Body of pancreas (tissue), 4 donors: ENCODE measurements around the gene CERCAM. TPM values are rescaled to one million over a fixed set of nuclear protein-coding genes. Genes with fewer than 3 reads are reported as not detected.

Source experiments
- ATAC-seq: fragments of 150-250 bp; one replicate; pipeline ENCODE4 v1.9.1; 2016
- DNase-seq, 4 donors: peaks; one replicate each; pipeline ENCODE4 v3.0.0-alpha.2; 2019
- H3K27ac ChIP-seq, 4 donors: fragments of 200-600 bp; sonication (generic); 1 replicate in 3 of 4; 2 replicates in 1 of 4; pipeline versions ENCODE4 v1.5.1 to v1.6.1; 2016 to 2019; ENCODE audit warnings: mild to moderate bottlenecking in 1 of 4, mixed read lengths in 1 of 4, moderate library complexity in 1 of 4
- H3K27me3 ChIP-seq, 2 donors: fragments of 200-600 bp; sonication (generic); one replicate each; pipeline ENCODE4 v1.6.0; 2016; ENCODE audit warnings: mild to moderate bottlenecking in 1 of 2
- H3K36me3 ChIP-seq, 2 donors: fragments of 200-600 bp; sonication (generic); replicated peaks in 1 of 2; 2 replicates each; pipeline ENCODE4 v1.5.1; 2016; ENCODE audit warnings: low read depth in 2 of 2; ENCODE audit not compliant: insufficient read depth in 1 of 2
- H3K4me1 ChIP-seq: fragments of 200-600 bp; sonication (generic); one replicate; pipeline ENCODE4 v1.6.0; 2016
- H3K4me3 ChIP-seq, 2 donors: fragments of 200-600 bp; sonication (generic); 1 replicate in 1 of 2; 2 replicates in 1 of 2; pipeline ENCODE4 v1.5.1; 2016 to 2019
- H3K9me3 ChIP-seq, 3 donors: fragments of 200-600 bp; sonication (generic); 1 replicate in 2 of 3; 2 replicates in 1 of 3; pipeline ENCODE4 v1.5.1; 2016
- POLR2A ChIP-seq, 3 donors: fragments of 450-650 bp; IDR thresholded peaks; one replicate each; pipeline ENCODE4 v1.6.1; 2016; ENCODE audit warnings: antibody characterized with exemption in 3 of 3, mild to moderate bottlenecking in 2 of 3
- WGBS, 2 donors: methylation state at CpG; one replicate each; pipeline ENCODE4 v1.1.5; 2017; 5-methylcytosine and 5-hydroxymethylcytosine counted together
- intact Hi-C: fragments of 100-400 bp; cut with DNase I; formaldehyde crosslinking; loops from one replicate; pipeline ENCODE4 v1.15.1; 2023
- total RNA-seq, 2 donors: library from RNA; depleted of rRNA; stranded (reverse); fragments of >200 nt; gene quantifications; one replicate each; pipeline ENCODE4 v1.1.0, GENCODE V29; 2016
- TF ChIP-seq, protein P1 (sequence below), 7 experiments: fragments of 450-650 bp in 4 of 7; fragments of 200-600 bp in 3 of 7; sonication (generic) in 3 of 7; IDR thresholded peaks; one replicate each; pipeline ENCODE4 v1.5.1; 2016 to 2019; ENCODE audit warnings: antibody characterized with exemption in 7 of 7

The CERCAM gene
- total RNA-seq, 2 donors from 2014 or later = 28.0 to 42.0 TPM

DNA sequence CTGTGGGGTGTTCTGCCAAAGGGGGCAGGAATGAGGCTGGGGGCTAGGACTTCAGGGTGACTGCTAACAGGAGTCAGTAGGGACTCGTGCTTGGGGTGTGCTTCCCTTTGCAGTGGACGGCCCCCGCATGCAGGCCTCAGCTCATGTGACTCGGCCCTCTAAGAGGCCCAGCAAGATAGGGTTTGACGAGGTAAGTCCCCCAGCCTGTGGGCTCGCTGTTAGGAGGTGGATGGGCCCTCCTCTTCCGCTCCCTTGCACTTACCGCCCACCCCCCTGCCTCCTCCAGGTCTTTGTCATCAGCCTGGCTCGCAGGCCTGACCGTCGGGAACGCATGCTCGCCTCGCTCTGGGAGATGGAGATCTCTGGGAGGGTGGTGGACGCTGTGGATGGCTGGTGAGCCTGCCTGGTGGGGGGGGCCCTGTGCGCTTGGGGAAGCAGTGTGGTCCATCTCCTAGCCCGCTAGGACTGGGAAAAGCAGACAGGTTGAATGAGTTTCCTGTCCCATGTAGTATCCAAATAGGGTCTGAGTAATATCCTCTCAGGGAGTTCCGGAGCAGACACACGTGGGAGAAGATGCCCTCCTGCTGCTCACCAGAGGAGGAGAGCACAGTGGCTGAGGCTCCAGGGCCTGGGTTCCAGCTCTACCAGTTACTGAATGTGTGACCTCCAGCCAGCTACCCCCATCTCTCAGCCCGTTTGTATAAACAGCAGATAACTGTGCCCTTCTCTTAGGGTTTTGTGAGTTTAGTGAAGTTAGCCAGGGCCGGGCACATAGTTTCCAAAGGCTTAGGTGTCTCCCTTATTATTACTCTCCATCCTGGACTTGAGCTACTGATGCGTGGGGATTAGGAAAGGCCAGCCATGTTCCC is 8.2 kb downstream of the CERCAM start:
- intact Hi-C loops = no loop called here
- 83 to 91% methylated on average over 14 to 22 of the region's 22 CpGs for WGBS, 2 donors
- no peak for ATAC-seq

DNA sequence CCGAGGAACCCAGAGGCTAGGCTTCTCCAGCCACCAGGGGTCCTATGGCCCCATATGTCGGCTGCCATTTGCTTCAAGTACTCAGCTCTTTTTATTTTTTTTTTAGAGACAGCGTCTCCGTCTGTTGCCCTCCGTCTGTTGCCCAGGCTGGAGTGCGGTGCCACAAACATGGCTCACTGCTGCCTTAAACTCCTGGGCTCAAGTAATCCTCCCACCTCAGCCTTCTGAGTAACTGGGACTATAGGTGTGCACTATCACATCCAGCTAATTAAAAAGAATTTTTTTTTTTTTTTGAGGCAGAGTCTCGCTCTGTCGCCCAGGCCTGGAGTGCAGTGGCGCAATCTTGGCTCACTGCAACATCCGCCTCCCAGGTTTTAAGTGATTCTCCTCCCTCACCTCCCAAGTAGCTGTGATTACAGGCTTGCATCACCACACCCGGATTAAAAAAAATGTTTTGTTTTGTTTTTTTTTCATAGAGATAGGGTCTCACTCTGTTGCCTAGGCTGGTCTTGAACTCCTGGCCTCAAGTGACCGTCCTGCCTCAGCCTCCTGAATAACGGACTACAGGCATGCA is 8.9 kb downstream of the CERCAM start:
- WGBS, 2 donors = 90 to 96% methylated on average over 13 of the region's 13 CpGs
- H3K9me3 ChIP-seq = no peaks in the 10 kb centered on the region
- intact Hi-C loops = no loop called here
- TF ChIP-seq, protein P1, sequence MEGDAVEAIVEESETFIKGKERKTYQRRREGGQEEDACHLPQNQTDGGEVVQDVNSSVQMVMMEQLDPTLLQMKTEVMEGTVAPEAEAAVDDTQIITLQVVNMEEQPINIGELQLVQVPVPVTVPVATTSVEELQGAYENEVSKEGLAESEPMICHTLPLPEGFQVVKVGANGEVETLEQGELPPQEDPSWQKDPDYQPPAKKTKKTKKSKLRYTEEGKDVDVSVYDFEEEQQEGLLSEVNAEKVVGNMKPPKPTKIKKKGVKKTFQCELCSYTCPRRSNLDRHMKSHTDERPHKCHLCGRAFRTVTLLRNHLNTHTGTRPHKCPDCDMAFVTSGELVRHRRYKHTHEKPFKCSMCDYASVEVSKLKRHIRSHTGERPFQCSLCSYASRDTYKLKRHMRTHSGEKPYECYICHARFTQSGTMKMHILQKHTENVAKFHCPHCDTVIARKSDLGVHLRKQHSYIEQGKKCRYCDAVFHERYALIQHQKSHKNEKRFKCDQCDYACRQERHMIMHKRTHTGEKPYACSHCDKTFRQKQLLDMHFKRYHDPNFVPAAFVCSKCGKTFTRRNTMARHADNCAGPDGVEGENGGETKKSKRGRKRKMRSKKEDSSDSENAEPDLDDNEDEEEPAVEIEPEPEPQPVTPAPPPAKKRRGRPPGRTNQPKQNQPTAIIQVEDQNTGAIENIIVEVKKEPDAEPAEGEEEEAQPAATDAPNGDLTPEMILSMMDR (IDR thresholded peaks at IDR 0.05) = no peak
- no peak for TF ChIP-seq POLR2A (IDR thresholded peaks at IDR 0.05)
- H3K36me3 ChIP-seq = no peaks in the 10 kb centered on the region
- no peak overlapping the region for H3K27ac ChIP-seq
- H3K27me3 ChIP-seq = no peaks in the 10 kb centered on the region
- H3K4me3 ChIP-seq = no peak overlapping the region
- no peak for ATAC-seq
- no peak for DNase-seq
- no peaks in the 10 kb centered on the region for H3K4me1 ChIP-seq

More for the DNA sequence above, 8.2 kb downstream of the CERCAM start:
- Histone ChIP-seq H3K4me1 (no peaks in the 10 kb centered on the region), H3K36me3 (no peaks in the 10 kb centered on the region), H3K4me3 (no peak overlapping the region), H3K27ac (no peak overlapping the region), H3K9me3 (no peaks in the 10 kb centered on the region), H3K27me3 (no peaks in the 10 kb centered on the region)
- DNase-seq = no peak
- TF ChIP-seq, protein P1 (IDR thresholded peaks at IDR 0.05) = no peak
- no peak for TF ChIP-seq POLR2A (IDR thresholded peaks at IDR 0.05)

DNA sequence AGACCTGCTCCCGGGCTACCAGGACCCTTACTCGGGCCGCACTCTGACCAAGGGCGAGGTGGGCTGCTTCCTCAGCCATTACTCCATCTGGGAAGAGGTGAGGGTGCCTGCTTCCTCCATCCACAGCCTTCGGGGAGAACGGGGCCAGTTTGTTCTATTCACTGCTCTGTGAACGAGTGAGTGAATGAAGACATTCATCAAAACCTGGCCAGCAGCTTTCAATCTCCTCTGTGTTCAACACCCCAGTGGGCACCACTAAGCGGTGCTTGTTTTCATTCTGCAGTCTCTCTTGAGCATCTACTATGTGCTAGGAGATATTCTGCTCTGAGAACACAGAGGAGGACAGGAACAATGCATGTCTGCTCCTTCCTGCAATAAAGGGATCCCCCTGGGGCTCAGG is 10.6 kb downstream of the CERCAM start:
- Histone ChIP-seq H3K36me3 (no peaks in the 10 kb centered on the region), H3K27me3 (no peaks in the 10 kb centered on the region), H3K4me3 (no peak overlapping the region), H3K4me1 (no peaks in the 10 kb centered on the region), H3K9me3 (no peaks in the 10 kb centered on the region), H3K27ac (no peak overlapping the region)
- 87 to 91% methylated on average over 2 to 8 of the region's 8 CpGs for WGBS, 2 donors
- ATAC-seq = no peak
- no peak for DNase-seq
- TF ChIP-seq POLR2A (IDR thresholded peaks at IDR 0.05) = no peak
- intact Hi-C loops = no loop called here

DNA sequence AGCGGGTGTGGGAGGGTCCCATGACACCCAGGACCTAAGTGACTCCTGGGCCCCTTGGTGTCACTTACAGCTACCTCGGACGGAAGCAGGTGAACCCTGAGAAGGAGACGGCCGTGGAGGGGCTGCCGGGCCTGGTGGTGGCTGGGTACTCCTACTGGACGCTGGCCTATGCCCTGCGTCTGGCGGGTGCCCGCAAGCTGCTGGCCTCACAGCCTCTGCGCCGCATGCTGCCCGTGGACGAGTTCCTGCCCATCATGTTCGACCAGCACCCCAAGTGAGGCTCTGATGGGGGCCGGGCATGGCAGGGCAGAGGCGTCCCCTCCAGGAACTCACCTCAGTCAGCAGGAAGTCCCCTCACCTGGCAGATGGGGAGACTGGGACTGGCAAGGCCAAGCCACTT is 13.7 kb downstream of the CERCAM start:
- Histone ChIP-seq H3K36me3 (no peaks in the 10 kb centered on the region), H3K9me3 (no peaks in the 10 kb centered on the region), H3K27me3 (no peaks in the 10 kb centered on the region), H3K27ac (no peak overlapping the region), H3K4me3 (no peak overlapping the region), H3K4me1 (no peaks in the 10 kb centered on the region)
- 80 to 90% methylated on average over 1 to 17 of the region's 17 CpGs for WGBS, 2 donors
- ATAC-seq (no peak), DNase-seq (no peak)
- intact Hi-C loops = no loop called here
- no peak for TF ChIP-seq POLR2A (IDR thresholded peaks at IDR 0.05)
- TF ChIP-seq, protein P1 (IDR thresholded peaks at IDR 0.05) = no peak

DNA sequence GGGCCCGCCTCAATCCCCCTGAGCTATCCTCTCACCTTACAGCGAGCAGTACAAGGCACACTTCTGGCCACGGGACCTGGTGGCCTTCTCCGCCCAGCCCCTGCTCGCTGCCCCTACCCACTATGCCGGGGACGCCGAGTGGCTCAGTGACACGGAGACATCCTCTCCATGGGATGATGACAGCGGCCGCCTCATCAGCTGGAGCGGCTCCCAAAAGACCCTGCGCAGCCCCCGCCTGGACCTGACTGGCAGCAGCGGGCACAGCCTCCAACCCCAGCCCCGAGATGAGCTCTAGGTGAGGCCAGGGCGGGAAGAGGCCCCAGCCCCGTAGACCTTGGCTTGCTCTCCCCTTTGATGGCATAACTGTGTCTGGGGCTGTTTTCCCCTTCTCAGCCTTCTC is 15.0 kb downstream of the CERCAM start:
- H3K4me3 ChIP-seq = no peak overlapping the region
- H3K27ac ChIP-seq = no peak overlapping the region
- WGBS, 2 donors = 91 to 100% methylated on average over 5 to 18 of the region's 18 CpGs
- DNase-seq (no peak), ATAC-seq (no peak)
- no peaks in the 10 kb centered on the region for H3K27me3 ChIP-seq
- H3K9me3 ChIP-seq = no peaks in the 10 kb centered on the region
- intact Hi-C loops = no loop called here
- no peaks in the 10 kb centered on the region for H3K4me1 ChIP-seq
- H3K36me3 ChIP-seq = no peaks in the 10 kb centered on the region
- TF ChIP-seq, protein P1 (IDR thresholded peaks at IDR 0.05) = no peak
- TF ChIP-seq POLR2A (IDR thresholded peaks at IDR 0.05) = no peak
